SK-N-SH (cell line): ENCODE results near the gene PPP1R37. TPM values are rescaled to one million over a fixed set of nuclear protein-coding genes. Genes with fewer than 3 reads are reported as not detected.

Experiments
- CTCF ChIA-PET: fragments of 300-600, 350-600 bp; formaldehyde crosslinking; extraction: SDS; loops from one replicate; lab custom pipeline; 2021; lab: Yijun Ruan, JAX
- POLR2A ChIA-PET: fragments of 350-600 bp; sonication (Branson Sonifier 250); formaldehyde crosslinking; extraction: SDS; loops from one replicate; lab custom pipeline; 2020; ENCODE audit warnings: antibody characterized with exemption, inconsistent platforms; lab: Yijun Ruan, JAX
- DNase-seq: peaks from one replicate; pipeline ENCODE4 v3.0.0; 2012
- H2AFZ ChIP-seq: fragments of 200-600 bp; sonication (generic); 2 replicates; pipeline ENCODE4 v1.8.1; 2016; ENCODE audit warnings: antibody characterized with exemption, mild to moderate bottlenecking, low read depth
- H3F3A ChIP-seq: fragments of 200-600 bp; sonication (generic); replicated peaks from 2 replicates; pipeline ENCODE3; 2016; ENCODE audit warnings: antibody characterized with exemption, mild to moderate bottlenecking; ENCODE audit not compliant: insufficient read depth
- H3K27ac ChIP-seq, 2 experiments: fragments of 200-500 bp in 1 of 2; fragments of 200-600 bp in 1 of 2; sonication (Bioruptor generic) in 1 of 2; sonication (generic), shearing (Covaris generic) in 1 of 2; 2 replicates each; pipeline versions ENCODE4 v1.5.1 to v1.6.1; 2014 to 2016; ENCODE audit warnings: low read depth in 2 of 2, inconsistent platforms in 1 of 2, low read length in 1 of 2, mild to moderate bottlenecking in 1 of 2, mixed read lengths in 1 of 2
- H3K27me3 ChIP-seq: fragments of 200-600 bp; sonication (generic), shearing (Covaris generic); 2 replicates; pipeline ENCODE4 v1.6.1; 2016; ENCODE audit warnings: mixed run types; ENCODE audit not compliant: insufficient read depth
- H3K36me3 ChIP-seq, 2 experiments: fragments of 200-500 bp in 1 of 2; fragments of 200-600 bp in 1 of 2; sonication (Bioruptor generic) in 1 of 2; sonication (generic) in 1 of 2; replicated peaks in 1 of 2; 2 replicates each; pipeline versions ENCODE3 to v1.5.1; 2014 to 2016; ENCODE audit warnings: low read length in 1 of 2, mild to moderate bottlenecking in 1 of 2; ENCODE audit not compliant: insufficient read depth in 2 of 2, control insufficient read depth in 1 of 2
- H3K4me1 ChIP-seq, 2 experiments: fragments of 200-500 bp in 1 of 2; fragments of 200-600 bp in 1 of 2; sonication (Bioruptor generic) in 1 of 2; sonication (generic), shearing (Covaris generic) in 1 of 2; 2 replicates each; pipeline versions ENCODE4 v1.5.1 to v1.6.1; 2014 to 2016; ENCODE audit warnings: low read depth in 1 of 2, low read length in 1 of 2, mixed run types in 1 of 2; ENCODE audit not compliant: insufficient read depth in 2 of 2, control insufficient read depth in 1 of 2
- H3K4me2 ChIP-seq: fragments of 200-600 bp; sonication (generic), shearing (Covaris generic); 2 replicates; pipeline ENCODE4 v1.6.1; 2017; ENCODE audit warnings: mixed run types
- H3K4me3 ChIP-seq, 2 experiments: fragments of 200-500 bp in 1 of 2; fragments of 200-600 bp in 1 of 2; sonication (Bioruptor generic) in 1 of 2; sonication (generic), shearing (Covaris generic) in 1 of 2; 2 replicates each; pipeline versions ENCODE4 v1.5.1 to v1.8.1; 2014 to 2016; ENCODE audit warnings: low read depth in 2 of 2, inconsistent platforms in 1 of 2, low read length in 1 of 2, mild to moderate bottlenecking in 1 of 2, mixed read lengths in 1 of 2, moderate library complexity in 1 of 2
- H3K79me2 ChIP-seq: fragments of 200-600 bp; sonication (generic); 2 replicates; pipeline ENCODE4 v1.8.1; 2017; ENCODE audit warnings: mild to moderate bottlenecking; ENCODE audit not compliant: insufficient read depth
- H3K9ac ChIP-seq: fragments of 200-600 bp; sonication (generic); 2 replicates; pipeline ENCODE4 v1.6.1; 2017; ENCODE audit warnings: mixed run types
- H3K9me2 ChIP-seq: fragments of 200-600 bp; sonication (generic); 2 replicates; pipeline ENCODE4 v1.6.1; 2017; ENCODE audit warnings: mixed run types
- H3K9me3 ChIP-seq: fragments of 200-600 bp; sonication (generic); 2 replicates; pipeline ENCODE4 v1.6.1; 2017; ENCODE audit warnings: mixed run types, mild to moderate bottlenecking, moderate library complexity
- H4K20me1 ChIP-seq: fragments of 200-600 bp; sonication (generic); 2 replicates; pipeline ENCODE4 v1.6.1; 2017; ENCODE audit warnings: mild to moderate bottlenecking, mixed run types; ENCODE audit not compliant: insufficient read depth
- EP300 ChIP-seq, 2 experiments: IDR thresholded peaks; 2 replicates each; pipeline versions ENCODE4 v1.4.0 to v1.6.1; 2012; ENCODE audit warnings: borderline replicate concordance in 1 of 2, low read depth in 1 of 2, low read length in 1 of 2
- FOSL2 ChIP-seq: IDR thresholded peaks from 2 replicates; pipeline ENCODE4 v1.4.0; 2012; ENCODE audit warnings: low read depth, mild to moderate bottlenecking, moderate library complexity, borderline replicate concordance
- GABPA ChIP-seq: IDR thresholded peaks from 2 replicates; pipeline ENCODE4 v1.4.0; 2012; ENCODE audit warnings: low read depth, mild to moderate bottlenecking
- GATA2 ChIP-seq: sonication (generic); formaldehyde crosslinking; IDR thresholded peaks from 2 replicates; pipeline ENCODE4 v1.5.0; 2020; ENCODE audit warnings: mild to moderate bottlenecking, missing genetic modification reagents
- MEF2A ChIP-seq: IDR thresholded peaks from 2 replicates; pipeline ENCODE4 v1.4.0; 2012; ENCODE audit warnings: low read depth, borderline replicate concordance
- MXI1 ChIP-seq: IDR thresholded peaks from 2 replicates; pipeline ENCODE4 v1.6.1; 2012; ENCODE audit warnings: mild to moderate bottlenecking, low read depth, low read length, improper control_type of control experiment
- NFIC ChIP-seq: IDR thresholded peaks from 2 replicates; pipeline ENCODE4 v1.4.0; 2012; ENCODE audit warnings: borderline replicate concordance
- RAD21 ChIP-seq: IDR thresholded peaks from 2 replicates; pipeline ENCODE4 v1.6.1; 2012; ENCODE audit warnings: mild to moderate bottlenecking, low read length
- RCOR1 ChIP-seq: fragments of 150-350 bp; IDR thresholded peaks from 2 replicates; pipeline ENCODE4 v1.6.1; 2017; ENCODE audit warnings: antibody characterized with exemption, low read length
- REST ChIP-seq: IDR thresholded peaks from 2 replicates; pipeline ENCODE4 v1.6.1; 2012; ENCODE audit warnings: mild to moderate bottlenecking, low read depth, low read length, moderate library complexity
- TEAD4 ChIP-seq: IDR thresholded peaks from 2 replicates; pipeline ENCODE4 v1.4.0; 2012; ENCODE audit warnings: mild to moderate bottlenecking, borderline replicate concordance; ENCODE audit not compliant: insufficient read depth
- USF2 ChIP-seq: fragments of 150-350 bp; IDR thresholded peaks from 2 replicates; pipeline ENCODE4 v1.6.1; 2017; ENCODE audit warnings: antibody characterized with exemption, low read length, low read depth, borderline replicate concordance
- YY1 ChIP-seq: IDR thresholded peaks from 2 replicates; pipeline ENCODE4 v1.4.0; 2012; ENCODE audit warnings: low read depth, mild to moderate bottlenecking
- WGBS: methylation state at CpG from one replicate; pipeline ENCODE4 v1.1.6; 2017; ENCODE audit warnings: low lambda C conversion rate; 5-methylcytosine and 5-hydroxymethylcytosine counted together
- polyA plus RNA-seq, 3 experiments: library from polyadenylated mRNA; depleted of rRNA; stranded (reverse); fragments of >200 nt; gene quantifications; 2 replicates each; pipeline ENCODE4 v1.2.3, GENCODE V29; 2012
- TF ChIP-seq, protein P1 (sequence below): IDR thresholded peaks from 2 replicates; pipeline ENCODE4; 2012
- TF ChIP-seq, protein P2 (sequence below): IDR thresholded peaks from 2 replicates; pipeline ENCODE4 v1.4.0; 2012; ENCODE audit warnings: low read depth, borderline replicate concordance
- TF ChIP-seq, protein P3 (sequence below): fragments of 200-600 bp; sonication (generic); IDR thresholded peaks from 2 replicates; pipeline ENCODE4 v1.6.1; 2017; ENCODE audit warnings: antibody characterized with exemption, mild to moderate bottlenecking, moderate library complexity

PPP1R37 gene
- polyA plus RNA-seq, 1 of the 3 experiments (the other 2 are of a cell fraction): 24.4 TPM

DNA sequence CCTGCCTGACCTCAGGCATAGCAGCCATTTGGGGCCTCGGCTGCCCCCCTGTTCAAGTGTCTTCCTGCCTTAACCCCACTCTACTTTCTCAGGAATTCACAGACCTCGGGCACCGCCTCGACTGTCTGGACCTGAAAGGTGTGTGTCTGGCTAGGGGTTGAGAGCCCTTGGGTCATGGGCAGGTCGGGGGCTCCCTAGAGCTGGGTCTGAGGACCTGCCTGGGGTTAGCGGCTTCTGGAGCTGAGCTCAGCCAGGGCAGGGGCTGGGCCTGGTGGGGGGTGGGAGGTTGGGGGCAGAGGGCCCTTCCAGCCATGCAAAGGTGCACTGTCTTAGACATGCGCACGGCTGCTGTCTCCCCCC is 47.1 kb downstream of the PPP1R37 start:
- Histone ChIP-seq H3K9me2 (no peaks in the 10 kb centered on the region), H3K9me3 (no peaks in the 10 kb centered on the region), H3K4me1 (peaks cover 0 to 23% of the 10 kb centered on the region in 2 experiments; a peak in 1 of 4 replicates), H4K20me1 (0 out of 2 replicates have a peak, but pooled peaks cover 9% of the 10 kb centered on the region), H2AFZ (no peak overlapping the region), H3K27me3 (no peaks in the 10 kb centered on the region), H3K79me2 (peaks cover 27% of the 10 kb centered on the region; the same call in 1 of the 2 replicates), H3K4me3 (no peak overlapping the region), H3K27ac (no peak overlapping the region), H3K4me2 (no peak overlapping the region), H3K9ac (no peak overlapping the region), H3K36me3 (peaks cover 0 to 32% of the 10 kb centered on the region in 2 experiments), H3F3A (no peaks in the 10 kb centered on the region)
- ChIA-PET CTCF (interaction anchor here (1.8 kb wide), 1 partner anchor 12 kb away, joined by 7 read pairs; no protein-coding TSS in a partner anchor), POLR2A (no interaction called here)
- no peak for DNase-seq
- 80% methylated on average over 1 of the region's 8 CpGs for WGBS
- TF ChIP-seq YY1 (no peak), NFIC (no peak), RCOR1 (no peak), USF2 (no peak), RAD21 (no peak), EP300 (IDR thresholded peaks at IDR 0.05; ENCODE audit: borderline replicate concordance in 1 of 2, low read depth in 1 of 2, low read length in 1 of 2) (no peak), MEF2A (no peak), GABPA (no peak), FOSL2 (no peak), TEAD4 (no peak), GATA2 (no peak), REST (no peak), MXI1 (no peak)
- TF ChIP-seq, protein P1, sequence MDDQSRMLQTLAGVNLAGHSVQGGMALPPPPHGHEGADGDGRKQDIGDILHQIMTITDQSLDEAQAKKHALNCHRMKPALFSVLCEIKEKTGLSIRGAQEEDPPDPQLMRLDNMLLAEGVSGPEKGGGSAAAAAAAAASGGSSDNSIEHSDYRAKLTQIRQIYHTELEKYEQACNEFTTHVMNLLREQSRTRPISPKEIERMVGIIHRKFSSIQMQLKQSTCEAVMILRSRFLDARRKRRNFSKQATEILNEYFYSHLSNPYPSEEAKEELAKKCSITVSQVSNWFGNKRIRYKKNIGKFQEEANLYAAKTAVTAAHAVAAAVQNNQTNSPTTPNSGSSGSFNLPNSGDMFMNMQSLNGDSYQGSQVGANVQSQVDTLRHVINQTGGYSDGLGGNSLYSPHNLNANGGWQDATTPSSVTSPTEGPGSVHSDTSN: no peak
- TF ChIP-seq, protein P2, sequence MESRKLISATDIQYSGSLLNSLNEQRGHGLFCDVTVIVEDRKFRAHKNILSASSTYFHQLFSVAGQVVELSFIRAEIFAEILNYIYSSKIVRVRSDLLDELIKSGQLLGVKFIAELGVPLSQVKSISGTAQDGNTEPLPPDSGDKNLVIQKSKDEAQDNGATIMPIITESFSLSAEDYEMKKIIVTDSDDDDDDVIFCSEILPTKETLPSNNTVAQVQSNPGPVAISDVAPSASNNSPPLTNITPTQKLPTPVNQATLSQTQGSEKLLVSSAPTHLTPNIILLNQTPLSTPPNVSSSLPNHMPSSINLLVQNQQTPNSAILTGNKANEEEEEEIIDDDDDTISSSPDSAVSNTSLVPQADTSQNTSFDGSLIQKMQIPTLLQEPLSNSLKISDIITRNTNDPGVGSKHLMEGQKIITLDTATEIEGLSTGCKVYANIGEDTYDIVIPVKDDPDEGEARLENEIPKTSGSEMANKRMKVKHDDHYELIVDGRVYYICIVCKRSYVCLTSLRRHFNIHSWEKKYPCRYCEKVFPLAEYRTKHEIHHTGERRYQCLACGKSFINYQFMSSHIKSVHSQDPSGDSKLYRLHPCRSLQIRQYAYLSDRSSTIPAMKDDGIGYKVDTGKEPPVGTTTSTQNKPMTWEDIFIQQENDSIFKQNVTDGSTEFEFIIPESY: no peak
- TF ChIP-seq, protein P3, sequence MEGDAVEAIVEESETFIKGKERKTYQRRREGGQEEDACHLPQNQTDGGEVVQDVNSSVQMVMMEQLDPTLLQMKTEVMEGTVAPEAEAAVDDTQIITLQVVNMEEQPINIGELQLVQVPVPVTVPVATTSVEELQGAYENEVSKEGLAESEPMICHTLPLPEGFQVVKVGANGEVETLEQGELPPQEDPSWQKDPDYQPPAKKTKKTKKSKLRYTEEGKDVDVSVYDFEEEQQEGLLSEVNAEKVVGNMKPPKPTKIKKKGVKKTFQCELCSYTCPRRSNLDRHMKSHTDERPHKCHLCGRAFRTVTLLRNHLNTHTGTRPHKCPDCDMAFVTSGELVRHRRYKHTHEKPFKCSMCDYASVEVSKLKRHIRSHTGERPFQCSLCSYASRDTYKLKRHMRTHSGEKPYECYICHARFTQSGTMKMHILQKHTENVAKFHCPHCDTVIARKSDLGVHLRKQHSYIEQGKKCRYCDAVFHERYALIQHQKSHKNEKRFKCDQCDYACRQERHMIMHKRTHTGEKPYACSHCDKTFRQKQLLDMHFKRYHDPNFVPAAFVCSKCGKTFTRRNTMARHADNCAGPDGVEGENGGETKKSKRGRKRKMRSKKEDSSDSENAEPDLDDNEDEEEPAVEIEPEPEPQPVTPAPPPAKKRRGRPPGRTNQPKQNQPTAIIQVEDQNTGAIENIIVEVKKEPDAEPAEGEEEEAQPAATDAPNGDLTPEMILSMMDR: no peak
